GM19351 (cell line): Measurements from ENCODE around the gene C6orf141.

Experiments used
- ATAC-seq: cut with Tn5 transposase; IDR thresholded peaks from one replicate; pipeline ENCODE4 v1.9.1; 2021; ENCODE audit warnings: mild to moderate bottlenecking, moderate library complexity; ENCODE audit not compliant: unreplicated experiment

The C6orf141 gene

GRCh38 chr6:49535795-49536194 lies 14.7 kb upstream of the C6orf141 start:
- ATAC-seq, result no peak

- ATAC-seq, result no peak
These were observed 11.4 kb upstream of the C6orf141 start for GRCh38 chr6:49539102-49539501.

- ATAC-seq, result no peak
These were observed 9.9 kb upstream of the C6orf141 start for GRCh38 chr6:49540614-49541013.

GRCh38 chr6:49541210-49541724 lies 9.2 kb upstream of the C6orf141 start:
- ATAC-seq, result no peak

GRCh38 chr6:49541936-49542335 lies 8.5 kb upstream of the C6orf141 start:
- ATAC-seq, result no peak

GRCh38 chr6:49543087-49543858 lies 7.2 kb upstream of the C6orf141 start:
- no peak for ATAC-seq

GRCh38 chr6:49546331-49546730 lies 4.1 kb upstream of the C6orf141 start:
- ATAC-seq, result no peak

GRCh38 chr6:49548613-49549304 lies 1.7 kb upstream of the C6orf141 start:
- ATAC-seq, result no peak

GRCh38 chr6:49549691-49550491 lies 577 bp upstream of the C6orf141 start:
- no peak for ATAC-seq

- peak; percentile 45 for ATAC-seq
These were observed 804 bp downstream of the C6orf141 start for GRCh38 chr6:49551078-49551865.

GRCh38 chr6:49551866-49552129 lies 1.3 kb downstream of the C6orf141 start:
- peak; percentile 42 for ATAC-seq

GRCh38 chr6:49552596-49552995 lies 2.1 kb downstream of the C6orf141 start:
- no peak for ATAC-seq

- no peak for ATAC-seq
These were observed 2.9 kb downstream of the C6orf141 start for GRCh38 chr6:49553384-49553783.

GRCh38 chr6:49555951-49556350 lies 5.5 kb downstream of the C6orf141 start:
- no peak for ATAC-seq

GRCh38 chr6:49556429-49556837 lies 6.0 kb downstream of the C6orf141 start:
- no peak for ATAC-seq

GRCh38 chr6:49557177-49557576 lies 6.7 kb downstream of the C6orf141 start:
- ATAC-seq, result no peak

- no peak for ATAC-seq
These were observed 7.8 kb downstream of the C6orf141 start for GRCh38 chr6:49558238-49558637.

GRCh38 chr6:49563006-49563886 lies 12.8 kb downstream of the C6orf141 start:
- ATAC-seq, result no peak

GRCh38 chr6:49564552-49564951 lies 14.1 kb downstream of the C6orf141 start:
- ATAC-seq, result no peak

- no peak for ATAC-seq
These were observed 14.8 kb downstream of the C6orf141 start for GRCh38 chr6:49565261-49565660.
